Pancreas (tissue), 10 donors: ENCODE measurements around the gene ADAMTSL1. TPM values are rescaled to one million over a fixed set of nuclear protein-coding genes. Genes with fewer than 3 reads are reported as not detected.

Source experiments
- ATAC-seq, 4 donors: fragments of 200-7000 bp; cut with Tn5 transposase; one replicate each; pipeline versions ENCODE4 v1.8.0 to v1.9.1; 2020; ENCODE audit warnings: mild to moderate bottlenecking in 4 of 4, moderate library complexity in 4 of 4
- DNase-seq, 6 donors: peaks; one replicate each; pipeline ENCODE4 v3.0.0-alpha.2; 2020
- FAIRE-seq: peaks from 2 replicates; lab custom pipeline; 2012; peaks lifted over from hg19 to GRCh38; lab: Jason Lieb, UNC
- H3K27ac ChIP-seq, 4 donors: fragments of 200-600 bp; sonication (generic); 1 replicate in 3 of 4; 2 replicates in 1 of 4; pipeline versions ENCODE4 v1.5.0 to v1.8.0; 2020
- H3K27me3 ChIP-seq, 4 donors: fragments of 200-600 bp; one replicate each; pipeline ENCODE4 v1.8.0; 2021
- H3K36me3 ChIP-seq, 3 donors: fragments of 200-600 bp; sonication (generic) in 1 of 3; one replicate each; pipeline versions ENCODE4 v1.5.0 to v1.8.0; 2020 to 2021
- H3K4me1 ChIP-seq, 3 donors: fragments of 200-600 bp; one replicate each; pipeline ENCODE4 v1.8.0; 2021
- H3K4me3 ChIP-seq, 4 donors: fragments of 200-600 bp; sonication (generic) in 2 of 4; one replicate each; pipeline versions ENCODE4 v1.5.0 to v1.8.0; 2020 to 2021
- H3K9me3 ChIP-seq, 4 donors: fragments of 200-600 bp; one replicate each; pipeline ENCODE4 v1.8.0; 2021
- CTCF ChIP-seq, 4 donors: fragments of 200-600 bp; sonication (generic) in 3 of 4; IDR thresholded peaks; one replicate each; pipeline versions ENCODE4 v1.5.0 to v1.8.0; 2021; ENCODE audit warnings: antibody characterized with exemption in 4 of 4
- WGBS, 2 donors: extraction: QIAGEN DNeasy Blood & Tissue Kit; methylation state at CpG; one replicate each; pipeline ENCODE4 v1.1.7; 2013; 5-methylcytosine and 5-hydroxymethylcytosine counted together
- intact Hi-C, 3 donors: fragments of 100-400 bp; cut with DNase I; formaldehyde crosslinking; loops; one replicate each; pipeline versions ENCODE4 v1.11.1 to v1.14.2; 2022
- polyA plus RNA-seq, 2 donors: library from polyadenylated mRNA; stranded (reverse); fragments of 200-250 nt; gene quantifications; one replicate each; pipeline ENCODE4 v1.2.3, GENCODE V29; 2013
- total RNA-seq, 6 donors: library from RNA; stranded (reverse); fragmentation: NEBNext Ultra II Directional in 4 of 6; extraction: Animal tissue kit (Norgen Biotek cat#: 25700) in 4 of 6; gene quantifications; one replicate each; pipeline versions ENCODE4 v1.2.1 to v1.2.4, GENCODE V29; 2021 to 2023
- donor health status: healthy with polysubstance abuse.
- donor health status: DM: no; HTN: no; CAD: no; lungs with moderate emphysema.
- donor health status: DM: no; HTN: no; CAD: no.
- donor health status: control.
- donor health status: control.
- donor health status: Bipolar disorder and iron deficiency.
- donor health status: DM: yes; HTN: yes; CAD: no.
- donor health status: DM: no; HTN: no; CAD: no.
- donor health status: DM: no; HTN: no; CAD: no.
- donor health status: DM: yes; HTN: yes; CAD: no.

ADAMTSL1 gene
- total and polyA plus RNA-seq, 8 donors, result 0.24 to 2.1 (median 0.67) TPM

- WGBS, 2 donors, result 43 to 48% methylated on average over 6 of the region's 6 CpGs
- DNase-seq, result no peak
- no peak for TF ChIP-seq CTCF (IDR thresholded peaks at IDR 0.05)
Measured at GRCh38 chr9:18910916-18911315, 437.0 kb downstream of the ADAMTSL1 start.

GRCh38 chr9:18911714-18912342 lies 437.9 kb downstream of the ADAMTSL1 start:
- intact Hi-C loops, result no loop called here
- no peak overlapping the region for H3K27ac ChIP-seq
- H3K27me3 ChIP-seq, result no peaks in the 10 kb centered on the region
- no peak for TF ChIP-seq CTCF (IDR thresholded peaks at IDR 0.05)
- H3K4me1 ChIP-seq, result no peaks in the 10 kb centered on the region
- ATAC-seq (no peak), FAIRE-seq (no peak), DNase-seq (no peak)
- WGBS, 2 donors, result 89 to 95% methylated on average over 9 of the region's 9 CpGs
- H3K36me3 ChIP-seq, result no peaks in the 10 kb centered on the region
- H3K9me3 ChIP-seq, result no peaks in the 10 kb centered on the region
- no peak overlapping the region for H3K4me3 ChIP-seq

More at GRCh38 chr9:18910916-18911315, 437.0 kb downstream of the ADAMTSL1 start:
- intact Hi-C loops, result no loop called here
- H3K9me3 ChIP-seq, result no peaks in the 10 kb centered on the region
- H3K4me1 ChIP-seq, result no peaks in the 10 kb centered on the region
- no peaks in the 10 kb centered on the region for H3K27me3 ChIP-seq
- FAIRE-seq, result no peak
- no peaks in the 10 kb centered on the region for H3K36me3 ChIP-seq
- no peak overlapping the region for H3K4me3 ChIP-seq
- H3K27ac ChIP-seq, result no peak overlapping the region
- ATAC-seq, result no peak

- Histone ChIP-seq H3K27ac (no peak overlapping the region), H3K36me3 (no peaks in the 10 kb centered on the region), H3K4me1 (no peaks in the 10 kb centered on the region), H3K27me3 (no peaks in the 10 kb centered on the region), H3K4me3 (no peak overlapping the region), H3K9me3 (no peaks in the 10 kb centered on the region)
- TF ChIP-seq CTCF (IDR thresholded peaks at IDR 0.05), result no peak
- no peak for DNase-seq
- intact Hi-C loops, result no loop called here
- WGBS, 2 donors, result 46 to 63% methylated on average over 4 of the region's 4 CpGs
- ATAC-seq, result no peak
- FAIRE-seq, result no peak
Measured at GRCh38 chr9:18920141-18921084, 446.5 kb downstream of the ADAMTSL1 start.

- TF ChIP-seq CTCF (IDR thresholded peaks at IDR 0.05), result no peak
- Histone ChIP-seq H3K4me3 (no peak overlapping the region), H3K4me1 (no peaks in the 10 kb centered on the region), H3K9me3 (no peaks in the 10 kb centered on the region), H3K27ac (no peak overlapping the region), H3K36me3 (no peaks in the 10 kb centered on the region), H3K27me3 (no peaks in the 10 kb centered on the region)
- no peak for DNase-seq
- ATAC-seq, result no peak
- WGBS, 2 donors, result 70 to 74% methylated on average over 7 of the region's 7 CpGs
- intact Hi-C loops, result no loop called here
- no peak for FAIRE-seq
Measured at GRCh38 chr9:18921366-18922075, 447.6 kb downstream of the ADAMTSL1 start.
